Stimulated activated CD8-positive, alpha-beta memory T cell treated with anti-CD3 and anti-CD28 coated beads, Interleukin-12 subunit alpha, Interleukin-12 subunit beta, amount 100 ng/mL, for 24 hours (primary cell): Measurements from ENCODE around the gene PIGA.
"Not testable (repeated sequence)": the region's sequence is repeated elsewhere in the genome, so short reads cannot be mapped to it uniquely, and the experiment has no call there.

Experiments
- DNase-seq: peaks from one replicate; pipeline ENCODE4 v3.0.0-alpha.2; 2020; ENCODE audit errors: extremely low read depth

PIGA gene

DNA sequence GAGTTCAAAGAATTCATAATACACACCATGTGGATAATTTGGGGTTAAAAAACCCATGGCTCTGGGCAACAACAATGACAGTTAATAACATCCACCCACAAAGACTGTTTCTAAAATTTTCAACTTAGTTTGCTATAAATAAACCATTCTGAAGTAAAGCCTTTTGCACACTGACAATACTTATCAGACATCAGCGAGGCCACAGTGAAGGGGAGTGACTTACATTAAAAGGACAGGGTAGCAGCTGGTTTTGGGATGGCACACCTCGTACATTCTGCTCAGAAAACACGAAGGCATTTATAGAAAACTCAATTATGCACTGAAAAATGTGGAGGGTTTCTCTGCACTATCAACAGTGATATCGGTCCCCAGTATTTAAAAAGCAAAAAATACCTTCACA lies 15.0 kb downstream of the PIGA start:
- DNase-seq, result no peak

DNA sequence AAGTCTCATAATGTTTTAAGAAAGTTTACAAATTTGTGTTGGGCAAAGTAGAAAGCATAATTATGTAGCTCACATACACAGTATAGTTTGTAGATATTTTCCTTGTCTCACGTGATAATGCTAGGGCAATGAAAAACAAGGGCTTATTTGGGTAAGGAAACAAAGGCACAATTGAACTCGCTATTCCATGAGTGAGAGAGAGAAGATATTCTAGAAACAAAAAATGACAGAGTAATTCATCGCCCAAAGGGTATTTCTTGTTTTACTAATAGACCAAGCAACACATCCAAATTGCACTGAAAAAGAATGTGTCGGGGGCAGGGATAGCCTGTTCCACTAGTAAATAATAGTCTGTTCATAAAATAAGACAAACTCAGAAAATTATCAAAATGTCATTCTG lies 16.2 kb downstream of the PIGA start:
- DNase-seq, result no peak

GRCh38 chrX:15315509-15315908 lies 19.8 kb downstream of the PIGA start, which contains the start of gene ASB11:
Gene ASB11 (minus strand): TSS chrX:15315640. CDS start chrX:15315605, 35 bp downstream.
- no peak for DNase-seq

GRCh38 chrX:15314472-15314871 lies 20.9 kb downstream of the PIGA start:
- DNase-seq, result no peak

DNA sequence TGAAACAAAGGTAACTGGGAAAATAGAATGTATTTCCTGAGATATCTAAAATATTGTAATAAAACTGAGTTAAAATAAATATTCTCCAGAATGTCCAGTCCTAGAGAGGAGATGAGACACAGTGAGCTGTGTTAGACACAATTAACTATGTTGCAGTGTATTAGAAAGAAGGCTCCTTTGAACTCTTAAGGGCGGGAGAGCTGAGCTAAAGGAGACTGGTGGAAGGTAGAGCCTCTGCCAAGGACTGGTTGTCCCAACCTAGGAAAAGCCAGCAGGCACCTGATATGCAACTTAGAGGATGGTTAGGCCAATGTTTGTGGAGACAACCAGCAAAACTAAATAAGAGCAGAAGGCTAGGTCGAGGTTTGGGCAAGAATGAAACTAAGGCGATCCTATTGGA lies 24.2 kb downstream of the PIGA start:
- DNase-seq, result no peak

DNA sequence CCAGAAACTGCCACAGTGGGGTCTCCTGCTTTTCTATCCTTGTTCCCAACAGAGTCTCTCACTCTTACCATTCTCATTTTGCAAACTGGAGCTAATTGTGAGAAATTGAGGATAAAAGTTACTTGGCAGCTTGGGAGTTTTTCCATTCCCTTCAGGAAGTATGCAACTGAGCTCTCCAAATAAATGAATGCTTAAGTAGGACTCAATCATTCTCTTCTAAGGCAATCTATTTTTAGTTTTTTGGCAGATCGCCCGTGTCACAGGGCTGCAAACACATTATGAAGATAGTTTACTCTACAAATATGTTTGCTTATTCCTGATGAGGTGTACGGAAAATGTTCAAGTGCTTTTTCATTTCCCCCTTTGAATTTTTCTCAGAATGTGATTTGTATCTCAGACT lies 25.2 kb downstream of the PIGA start:
- DNase-seq, result no peak

DNA sequence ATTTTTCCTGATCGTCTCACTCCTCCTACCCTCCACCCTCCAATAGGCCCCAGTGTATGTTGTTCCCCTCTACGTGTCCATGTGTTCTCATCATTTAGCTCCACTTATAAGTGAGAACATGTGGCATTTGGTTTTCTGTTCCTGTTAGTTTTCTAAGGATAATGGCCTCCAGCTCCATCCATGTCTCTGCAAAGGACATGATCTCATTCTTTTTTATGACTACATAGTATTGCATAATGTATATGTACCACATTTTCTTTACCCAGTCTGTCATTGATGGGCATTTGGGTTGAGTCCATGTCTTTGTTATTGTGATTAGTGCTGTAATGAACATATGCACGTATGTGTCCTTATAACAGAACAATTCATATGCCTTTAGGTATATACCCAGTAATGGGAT lies 29.4 kb downstream of the PIGA start:
- DNase-seq, result not testable (repeated sequence)

DNA sequence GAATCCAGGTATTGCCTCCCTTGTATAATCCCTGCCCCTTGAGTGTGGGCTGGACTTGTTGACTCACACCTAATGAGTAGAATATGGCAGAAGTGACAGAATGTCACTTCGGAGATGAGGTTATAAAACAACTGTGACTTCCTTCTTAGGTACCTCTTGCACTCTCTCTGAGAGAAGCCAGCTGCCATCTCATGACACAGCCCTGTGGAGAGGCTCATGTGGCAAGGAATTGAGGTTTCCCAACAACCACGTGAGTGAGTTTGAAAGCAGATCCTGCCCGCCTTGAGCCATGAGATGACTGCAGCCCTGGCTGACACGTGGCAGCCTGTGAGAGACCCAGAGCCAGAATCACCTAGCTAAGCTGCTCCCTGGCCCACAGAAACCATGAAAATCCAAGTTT lies 33.4 kb downstream of the PIGA start:
- no peak for DNase-seq

DNA sequence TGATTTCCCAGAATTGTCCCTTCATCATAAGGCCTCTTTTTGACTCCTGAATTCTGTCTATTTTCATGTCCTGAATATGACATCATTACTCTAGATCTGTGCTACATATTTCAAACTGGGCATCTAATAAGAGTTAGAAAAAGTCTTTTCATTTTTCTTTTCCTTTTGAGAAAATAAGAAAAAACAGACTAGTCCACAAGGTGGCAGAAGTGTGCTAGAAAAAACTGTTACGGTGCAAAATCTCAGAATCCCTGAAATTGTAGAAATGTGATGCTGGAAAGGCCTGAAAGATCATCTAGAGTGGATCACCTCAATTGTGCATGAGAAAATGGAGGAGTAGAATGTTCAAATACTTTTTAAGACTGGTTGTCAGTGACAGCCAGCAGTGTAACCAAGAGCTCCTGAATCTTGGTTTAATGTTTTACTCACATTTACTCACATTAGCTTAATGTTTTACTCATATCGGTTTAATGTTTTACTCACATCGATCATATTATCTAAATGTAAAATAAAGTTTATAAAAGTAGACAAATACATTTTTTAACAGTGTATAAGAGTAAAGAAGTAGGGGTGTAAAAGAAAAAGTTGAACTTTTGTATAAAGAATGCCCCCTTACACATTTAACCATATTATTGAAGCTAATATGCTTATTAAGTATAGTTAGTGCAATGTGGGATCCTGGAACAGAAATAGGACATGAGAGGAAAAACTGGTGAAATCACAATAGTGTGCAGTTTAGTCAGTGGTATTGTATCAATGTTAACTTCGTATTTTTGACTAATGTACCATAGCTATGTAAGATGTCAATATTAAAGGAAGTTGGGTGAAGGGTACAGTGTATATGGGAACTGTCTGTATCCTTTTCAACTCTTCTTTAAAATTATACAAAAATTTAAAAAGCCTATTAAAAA lies 35.1 kb downstream of the PIGA start:
- no peak for DNase-seq

DNA sequence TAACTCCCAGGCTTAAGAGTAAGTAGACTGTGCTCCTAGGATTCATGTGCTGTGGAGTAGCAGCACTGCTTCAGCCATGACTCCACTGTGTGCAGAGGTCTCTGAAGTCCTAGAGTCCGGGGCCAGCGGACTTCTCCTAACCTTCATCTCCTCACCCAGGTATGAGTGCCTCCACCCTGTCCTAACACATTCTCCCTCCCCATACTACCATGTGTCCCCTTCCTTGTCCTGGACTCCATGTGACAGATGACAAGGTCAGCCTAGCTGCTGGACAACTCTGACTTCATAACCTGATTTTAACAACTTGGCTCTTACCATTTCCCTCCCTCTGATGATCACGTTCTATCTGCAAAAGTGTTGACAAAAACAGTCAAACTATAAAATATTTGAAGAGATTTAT lies 36.5 kb downstream of the PIGA start:
- DNase-seq, result no peak

DNA sequence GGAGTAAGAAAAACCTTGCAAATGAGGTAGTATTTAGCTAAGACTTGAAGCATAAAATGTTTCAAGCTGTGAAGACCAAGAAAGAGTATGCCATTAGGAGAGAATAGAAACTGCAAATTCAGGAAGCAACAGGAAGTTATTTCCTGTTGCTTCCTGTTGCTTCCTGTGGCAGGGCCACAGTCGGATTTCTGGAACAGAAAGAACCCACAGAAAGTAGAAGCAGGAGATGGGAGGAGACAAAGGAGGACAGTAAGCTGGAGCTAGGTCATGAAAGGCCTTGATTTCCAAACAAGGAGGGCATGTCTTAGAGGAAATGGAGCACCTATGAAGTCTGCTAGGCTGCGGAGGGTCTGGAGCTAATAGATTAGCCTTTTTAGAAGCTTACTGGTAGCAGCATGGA lies 37.1 kb downstream of the PIGA start:
- no peak for DNase-seq

- DNase-seq, result no peak
Measured at GRCh38 chrX:15293451-15293850, 41.9 kb downstream of the PIGA start.

- no peak for DNase-seq
Measured at GRCh38 chrX:15292861-15293260, 42.5 kb downstream of the PIGA start.

DNA sequence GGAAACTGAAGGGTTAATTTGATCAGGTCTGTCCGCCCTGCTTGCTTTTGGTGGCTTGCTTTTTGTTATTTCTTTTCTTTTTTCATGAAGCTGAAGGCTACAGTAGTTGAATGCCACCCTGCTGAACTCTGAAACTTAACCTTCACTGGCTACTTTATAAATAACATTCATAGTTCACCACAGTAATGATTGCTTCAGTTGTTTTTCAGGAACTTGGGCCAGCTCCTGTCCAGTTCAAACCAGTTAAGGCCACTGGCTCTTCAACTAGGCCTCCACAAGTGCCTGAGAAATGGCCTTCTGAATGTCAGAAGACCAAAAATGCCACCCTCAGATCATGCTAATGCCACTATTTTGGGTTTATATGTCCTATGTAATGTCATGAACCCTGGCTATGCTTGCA lies 57.7 kb downstream of the PIGA start:
- no peak for DNase-seq

GRCh38 chrX:15274946-15275345 lies 60.4 kb downstream of the PIGA start:
- no peak for DNase-seq

GRCh38 chrX:15273275-15273674 lies 62.0 kb downstream of the PIGA start:
- DNase-seq, result not testable (repeated sequence)

- DNase-seq, result no peak
Measured at GRCh38 chrX:15271757-15272156, 63.6 kb downstream of the PIGA start.

GRCh38 chrX:15269618-15270521 lies 65.5 kb downstream of the PIGA start, which contains the start of gene ASB9:
Gene ASB9 (minus strand): TSS chrX:15270083. CDS start chrX:15269874, 209 bp downstream.
- DNase-seq, result no peak
